HG03095 (cell line): ENCODE results near the gene LEFTY2.
"Not testable (repeated sequence)": the region's sequence is repeated elsewhere in the genome, so short reads cannot be mapped to it uniquely, and the experiment has no call there.

Experiments
- ATAC-seq: cut with Tn5 transposase; IDR thresholded peaks from one replicate; pipeline ENCODE4 v1.9.1; 2021; ENCODE audit warnings: moderate library complexity; ENCODE audit not compliant: unreplicated experiment

The LEFTY2 gene

GRCh38 chr1:225954753-225955152 lies 13.7 kb upstream of the LEFTY2 start:
- no peak for ATAC-seq

GRCh38 chr1:225953315-225953714 lies 12.3 kb upstream of the LEFTY2 start:
- no peak for ATAC-seq

GRCh38 chr1:225950905-225951497 lies 10.0 kb upstream of the LEFTY2 start:
- no peak for ATAC-seq

- ATAC-seq, result no peak
Measured at GRCh38 chr1:225949041-225949440, 8.0 kb upstream of the LEFTY2 start.

- no peak for ATAC-seq
Measured at GRCh38 chr1:225946803-225947202, 5.8 kb upstream of the LEFTY2 start.

GRCh38 chr1:225946082-225946620 lies 5.1 kb upstream of the LEFTY2 start:
- no peak for ATAC-seq

- no peak for ATAC-seq
Measured at GRCh38 chr1:225945564-225945963, 4.5 kb upstream of the LEFTY2 start.

GRCh38 chr1:225944951-225945350 lies 3.9 kb upstream of the LEFTY2 start:
- no peak for ATAC-seq

- ATAC-seq, result no peak
Measured at GRCh38 chr1:225944387-225944786, 3.4 kb upstream of the LEFTY2 start.

GRCh38 chr1:225943582-225943981 lies 2.6 kb upstream of the LEFTY2 start:
- ATAC-seq, result no peak

- peak; percentile 81 for ATAC-seq
Measured at GRCh38 chr1:225942574-225942973, 1.6 kb upstream of the LEFTY2 start.

- no peak for ATAC-seq
Measured at GRCh38 chr1:225941942-225942222, 862 bp upstream of the LEFTY2 start.

GRCh38 chr1:225940385-225941151 lies 452 bp downstream of the LEFTY2 start:
- ATAC-seq, result no peak

GRCh38 chr1:225939939-225940310 lies 1.1 kb downstream of the LEFTY2 start:
- not testable (repeated sequence) for ATAC-seq

- ATAC-seq, result not testable (repeated sequence)
Measured at GRCh38 chr1:225939097-225939938, 1.7 kb downstream of the LEFTY2 start.

- no peak for ATAC-seq
Measured at GRCh38 chr1:225937048-225937968, 3.7 kb downstream of the LEFTY2 start.

- ATAC-seq, result no peak
Measured at GRCh38 chr1:225936523-225936922, 4.5 kb downstream of the LEFTY2 start.

GRCh38 chr1:225936086-225936485 lies 4.9 kb downstream of the LEFTY2 start:
- ATAC-seq, result not testable (repeated sequence)

- ATAC-seq, result no peak
Measured at GRCh38 chr1:225934711-225935110, 6.3 kb downstream of the LEFTY2 start.

- ATAC-seq, result no peak
Measured at GRCh38 chr1:225933072-225933471, 7.9 kb downstream of the LEFTY2 start.
